Lower lobe of right lung (tissue), 2 donors: ENCODE measurements around the gene LRP5. TPM values are rescaled to one million over a fixed set of nuclear protein-coding genes. Genes with fewer than 3 reads are reported as not detected.

Experiments
- ATAC-seq, 2 donors: fragments of 200-7000 bp; cut with Tn5 transposase; one replicate each; pipeline ENCODE4 v1.9.1; 2020 to 2022; ENCODE audit warnings: mild to moderate bottlenecking in 2 of 2, moderate library complexity in 2 of 2
- DNase-seq: peaks from one replicate; pipeline ENCODE4 v3.0.0-alpha.2; 2020
- H3K27ac ChIP-seq: fragments of 200-600 bp; one replicate; pipeline ENCODE4 v1.8.0; 2022
- H3K27me3 ChIP-seq: fragments of 200-600 bp; one replicate; pipeline ENCODE4 v1.8.0; 2022; ENCODE audit warnings: low read depth
- H3K36me3 ChIP-seq: fragments of 200-600 bp; one replicate; pipeline ENCODE4 v1.8.0; 2022; ENCODE audit warnings: mild to moderate bottlenecking
- H3K4me1 ChIP-seq: fragments of 200-600 bp; one replicate; pipeline ENCODE4 v1.8.0; 2022
- H3K4me3 ChIP-seq: fragments of 200-600 bp; one replicate; pipeline ENCODE4 v1.8.0; 2022; ENCODE audit warnings: mild to moderate bottlenecking
- H3K9me3 ChIP-seq: fragments of 200-600 bp; one replicate; pipeline ENCODE4 v1.8.0; 2022
- intact Hi-C: fragments of 100-400 bp; cut with DNase I; formaldehyde crosslinking; loops from one replicate; pipeline ENCODE4 v1.11.0; 2022
- total RNA-seq: library from RNA; stranded (reverse); fragmentation: NEBNext Ultra II Directional; extraction: Animal tissue kit (Norgen Biotek cat#: 25700); gene quantifications from one replicate; pipeline ENCODE4 v1.2.1, GENCODE V29; 2021
- TF ChIP-seq, protein P1 (sequence below): fragments of 200-600 bp; IDR thresholded peaks from one replicate; pipeline ENCODE4 v1.8.0; 2022; ENCODE audit warnings: antibody characterized with exemption, mild to moderate bottlenecking
- donor health status: DM: no; HTN: yes; CAD: no; lungs with severe emphysema.

The LRP5 gene
- total RNA-seq, 1 donor from 2014 or later: 66.1 TPM

DNA sequence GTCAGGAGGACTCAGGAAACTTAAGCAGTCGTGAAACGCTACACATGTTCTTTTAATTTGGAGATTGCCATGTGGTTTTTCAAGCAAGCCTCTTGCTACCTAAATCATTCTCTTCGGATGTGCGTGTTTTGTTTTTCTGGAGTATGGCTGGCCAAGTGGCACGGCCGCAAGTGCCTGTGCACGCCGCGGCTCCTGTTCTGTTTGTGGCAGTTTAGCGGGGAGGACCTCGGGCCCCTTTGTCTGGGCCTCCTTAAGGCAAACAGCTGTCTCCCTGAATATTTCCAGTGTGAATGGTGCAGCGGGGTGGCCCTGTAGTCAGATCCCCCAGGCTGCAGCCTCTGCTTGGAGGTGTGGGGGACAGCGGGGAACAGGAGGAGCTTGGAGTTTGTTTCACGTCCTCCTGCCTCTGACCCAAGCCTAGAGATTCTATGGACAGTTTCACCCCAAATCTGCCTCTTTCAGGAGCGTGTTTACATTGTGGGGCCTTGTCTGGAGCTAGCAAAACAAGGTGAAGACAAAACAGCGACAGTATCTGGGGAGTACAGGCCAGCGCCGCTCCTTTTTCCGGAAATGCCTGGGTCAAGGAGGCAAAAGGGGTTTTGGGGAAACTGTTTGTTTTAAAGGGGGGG lies 1.3 kb downstream of the LRP5 start:
- H3K4me1 ChIP-seq: peaks cover 52% of the 10 kb centered on the region
- H3K36me3 ChIP-seq: no peaks in the 10 kb centered on the region
- H3K27ac ChIP-seq: peak overlapping the region; percentile 66
- H3K27me3 ChIP-seq: no peaks in the 10 kb centered on the region
- no peak for DNase-seq
- H3K4me3 ChIP-seq: peak overlapping the region; percentile 67
- ATAC-seq: peak in 1 of 2 donors; percentile 7
- TF ChIP-seq, protein P1, sequence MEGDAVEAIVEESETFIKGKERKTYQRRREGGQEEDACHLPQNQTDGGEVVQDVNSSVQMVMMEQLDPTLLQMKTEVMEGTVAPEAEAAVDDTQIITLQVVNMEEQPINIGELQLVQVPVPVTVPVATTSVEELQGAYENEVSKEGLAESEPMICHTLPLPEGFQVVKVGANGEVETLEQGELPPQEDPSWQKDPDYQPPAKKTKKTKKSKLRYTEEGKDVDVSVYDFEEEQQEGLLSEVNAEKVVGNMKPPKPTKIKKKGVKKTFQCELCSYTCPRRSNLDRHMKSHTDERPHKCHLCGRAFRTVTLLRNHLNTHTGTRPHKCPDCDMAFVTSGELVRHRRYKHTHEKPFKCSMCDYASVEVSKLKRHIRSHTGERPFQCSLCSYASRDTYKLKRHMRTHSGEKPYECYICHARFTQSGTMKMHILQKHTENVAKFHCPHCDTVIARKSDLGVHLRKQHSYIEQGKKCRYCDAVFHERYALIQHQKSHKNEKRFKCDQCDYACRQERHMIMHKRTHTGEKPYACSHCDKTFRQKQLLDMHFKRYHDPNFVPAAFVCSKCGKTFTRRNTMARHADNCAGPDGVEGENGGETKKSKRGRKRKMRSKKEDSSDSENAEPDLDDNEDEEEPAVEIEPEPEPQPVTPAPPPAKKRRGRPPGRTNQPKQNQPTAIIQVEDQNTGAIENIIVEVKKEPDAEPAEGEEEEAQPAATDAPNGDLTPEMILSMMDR: no peak
- intact Hi-C loops: no loop called here
- no peaks in the 10 kb centered on the region for H3K9me3 ChIP-seq

DNA sequence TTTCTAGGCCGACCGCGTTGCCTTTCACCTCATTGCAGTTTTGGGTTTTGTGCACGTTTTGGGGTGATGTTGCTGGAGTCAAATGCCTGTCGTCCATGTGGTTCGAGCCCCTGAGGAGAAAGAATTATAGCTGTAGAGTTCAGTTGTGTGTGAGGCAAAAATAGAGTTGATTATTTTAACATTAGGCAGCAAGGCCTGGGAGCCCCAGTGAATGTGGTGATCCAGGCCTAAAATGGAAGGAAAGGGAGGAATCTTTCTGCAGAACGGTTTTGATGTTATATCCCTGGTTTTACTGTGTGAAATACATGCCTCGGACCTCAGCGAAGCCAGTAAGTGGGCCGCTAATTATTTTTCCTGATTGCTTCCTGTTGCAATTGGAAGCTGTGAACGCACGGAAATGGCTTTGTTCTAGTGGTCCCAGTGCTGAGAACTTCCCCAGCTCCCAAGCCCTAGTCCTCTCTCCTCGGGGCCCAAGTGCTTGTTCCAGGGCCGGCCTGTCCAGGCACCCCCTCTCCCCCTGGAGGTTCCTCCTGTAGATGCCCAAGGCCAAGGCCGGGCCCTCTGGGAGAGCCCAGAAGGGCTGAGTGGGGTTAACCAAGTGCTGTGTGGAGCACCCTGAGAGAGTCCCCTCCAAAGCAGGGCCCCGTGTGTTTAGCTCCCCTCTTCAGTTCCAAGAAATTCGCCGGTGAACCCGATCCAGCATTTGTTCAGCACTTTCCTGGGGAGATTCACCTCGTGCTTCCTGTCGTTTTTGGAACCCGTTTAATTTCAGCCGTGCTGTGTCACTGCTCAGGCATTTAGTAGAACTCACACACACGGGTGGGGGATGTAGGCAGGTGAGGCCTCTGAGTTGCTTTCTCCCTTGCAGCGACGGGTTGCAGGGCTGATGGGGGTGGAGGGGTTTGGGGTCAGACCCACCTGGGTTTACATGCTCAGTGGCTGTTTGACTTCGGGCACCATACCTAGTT lies 2.1 kb downstream of the LRP5 start:
- Histone ChIP-seq H3K27me3 (no peaks in the 10 kb centered on the region), H3K4me3 (peak overlapping the region; percentile 67), H3K9me3 (no peaks in the 10 kb centered on the region), H3K36me3 (no peaks in the 10 kb centered on the region), H3K4me1 (peaks cover 52% of the 10 kb centered on the region), H3K27ac (peak overlapping the region; percentile 66)
- ATAC-seq (peak; percentile 31 to 36), DNase-seq (no peak)
- intact Hi-C loops: no loop called here
- TF ChIP-seq, protein P1: no peak

DNA sequence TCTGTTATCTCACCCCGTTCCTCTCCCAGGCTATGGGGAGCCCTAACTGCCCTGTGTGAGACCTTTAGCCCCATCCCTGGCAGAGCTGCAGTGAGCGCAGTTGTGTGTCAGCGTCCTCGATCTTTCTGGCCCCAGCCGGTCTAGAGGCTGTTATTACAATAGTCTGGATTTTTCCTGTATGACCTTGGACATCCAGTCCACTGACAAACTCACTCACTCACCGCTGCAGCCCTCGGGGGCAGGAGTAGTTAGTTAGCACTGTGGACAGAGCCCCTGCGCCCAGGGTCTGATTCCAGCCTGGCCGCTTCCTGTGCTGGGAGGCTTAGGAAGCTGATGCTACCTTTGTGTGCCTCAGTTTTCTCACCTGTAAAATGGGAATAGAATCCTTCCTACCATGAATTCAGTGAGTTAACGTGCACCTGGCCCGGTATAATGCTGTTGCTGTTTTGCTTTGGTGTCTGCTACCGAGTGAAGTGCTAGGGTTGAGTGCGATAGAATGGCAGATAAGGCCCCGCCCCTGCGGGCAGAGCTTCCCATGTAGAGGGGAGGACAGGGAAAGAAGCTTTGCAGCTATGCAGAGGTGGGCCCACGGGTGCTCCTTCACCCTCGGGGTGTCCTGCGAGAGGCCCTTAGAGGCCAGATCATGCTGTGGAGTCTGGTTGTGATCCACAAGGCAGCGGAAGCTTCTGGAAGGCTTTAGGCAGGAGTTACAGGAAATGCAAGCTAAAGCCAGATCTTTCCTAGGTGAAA lies 3.0 kb downstream of the LRP5 start:
- TF ChIP-seq, protein P1: no peak
- Histone ChIP-seq H3K4me3 (peak overlapping the region; percentile 67), H3K4me1 (peaks cover 52% of the 10 kb centered on the region), H3K9me3 (no peaks in the 10 kb centered on the region), H3K27ac (peak overlapping the region; percentile 66), H3K36me3 (no peaks in the 10 kb centered on the region), H3K27me3 (no peaks in the 10 kb centered on the region)
- ATAC-seq (peak in 1 of 2 donors; percentile 9), DNase-seq (no peak)
- intact Hi-C loops: no loop called here

DNA sequence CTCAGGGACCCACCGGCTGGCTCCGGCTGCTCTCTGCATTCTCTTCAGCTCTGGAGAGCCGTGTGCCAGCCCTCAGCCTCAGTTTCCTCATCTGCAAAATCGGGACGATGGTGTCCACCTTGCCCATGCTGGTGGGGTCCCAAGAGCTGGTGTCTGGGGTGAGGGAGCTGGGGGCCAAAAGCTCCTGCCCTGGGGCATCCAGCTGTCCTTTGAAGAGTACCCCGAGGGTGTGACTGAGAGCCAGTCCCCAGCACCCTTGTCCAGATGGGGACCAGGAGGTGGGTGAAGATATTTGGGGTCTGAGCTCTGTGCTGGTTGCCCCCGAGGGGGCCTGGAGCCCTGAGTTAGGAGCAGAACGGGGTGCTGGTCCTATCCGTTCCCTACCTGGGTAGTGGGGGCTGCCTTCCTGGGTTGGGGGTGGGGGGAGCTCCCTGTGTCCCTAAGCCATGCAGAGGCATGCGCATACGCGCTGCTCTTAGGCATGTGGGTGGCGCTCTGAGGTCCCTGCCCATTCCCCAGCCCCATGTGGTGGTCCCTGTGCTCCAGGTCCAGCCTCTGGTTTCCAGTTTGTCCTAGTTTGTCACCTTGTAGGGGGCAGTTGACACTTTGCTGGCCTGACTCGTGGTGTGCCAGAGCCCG lies 4.9 kb downstream of the LRP5 start:
- no peaks in the 10 kb centered on the region for H3K9me3 ChIP-seq
- H3K4me3 ChIP-seq: no peak overlapping the region
- ATAC-seq (no peak), DNase-seq (no peak)
- intact Hi-C loops: no loop called here
- H3K27ac ChIP-seq: peak overlapping the region; percentile 24
- H3K27me3 ChIP-seq: no peaks in the 10 kb centered on the region
- TF ChIP-seq, protein P1: no peak
- peaks cover 57% of the 10 kb centered on the region for H3K4me1 ChIP-seq
- H3K36me3 ChIP-seq: no peaks in the 10 kb centered on the region
